GM19452 (cell line): Measurements from ENCODE around the gene BICRA.
"Not testable (repeated sequence)": the region's sequence is repeated elsewhere in the genome, so short reads cannot be mapped to it uniquely, and the experiment has no call there.

ENCODE experiments used
- ATAC-seq: cut with Tn5 transposase; IDR thresholded peaks from one replicate; pipeline ENCODE4 v1.9.1; 2021; ENCODE audit not compliant: unreplicated experiment

BICRA gene

DNA sequence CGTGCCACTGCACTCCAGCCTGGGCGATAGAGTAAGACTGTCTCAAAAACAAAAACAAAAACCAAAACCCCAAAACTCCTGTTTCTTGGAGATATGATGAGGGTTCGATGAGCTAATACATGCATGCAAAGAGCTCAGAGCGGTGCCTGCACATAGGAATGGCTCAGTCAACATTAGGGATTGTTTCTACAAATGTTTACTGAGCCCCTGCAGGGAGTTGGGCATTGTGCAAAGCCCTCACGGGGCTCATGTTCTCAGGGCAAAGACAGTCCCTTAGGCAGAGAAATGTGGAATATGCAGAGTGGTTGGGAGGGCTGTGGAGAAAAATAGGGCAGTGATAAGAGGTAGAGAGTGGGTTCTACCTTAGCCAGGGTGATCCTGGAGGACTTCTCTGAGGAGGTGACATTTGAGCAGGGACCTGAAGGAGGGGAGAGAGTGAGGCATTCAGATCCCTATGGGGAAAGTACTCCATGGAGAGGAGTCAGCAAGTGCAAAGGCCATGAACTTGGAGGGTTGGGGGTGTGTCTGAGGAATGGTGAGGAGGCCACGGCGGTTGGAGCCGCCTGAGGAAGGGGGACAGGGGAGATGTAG, 102.8 kb downstream of the BICRA start:
- no peak for ATAC-seq

- ATAC-seq, result no peak
Observed at GRCh38 chr19:47713046-47714021, 104.4 kb downstream of the BICRA start, which contains the start of gene EHD2. EHD2 (plus strand) TSS chr19:47713422; CDS start chr19:47716613, 3,191 bp downstream.

DNA sequence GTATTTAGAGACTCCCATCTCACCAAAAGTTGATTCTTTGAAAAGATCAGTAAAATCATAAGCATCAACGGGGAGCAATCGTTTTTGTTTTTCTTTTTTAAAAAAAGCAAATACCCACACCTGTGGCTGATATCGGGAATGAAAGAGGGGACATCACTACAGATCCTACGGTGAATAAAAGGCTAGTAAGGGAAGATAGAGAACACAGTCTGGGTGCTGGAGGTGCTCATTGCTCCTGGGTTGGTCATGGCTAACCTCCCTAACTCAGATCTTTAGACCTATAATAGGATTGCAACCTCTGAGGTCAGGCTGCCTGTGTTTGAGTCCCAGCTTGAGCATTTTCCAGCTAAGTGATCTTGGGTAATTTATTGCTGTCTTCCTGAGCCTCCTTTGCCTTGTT, 105.4 kb downstream of the BICRA start:
- ATAC-seq, result no peak

- not testable (repeated sequence) for ATAC-seq
Observed at GRCh38 chr19:47714855-47715254, 105.9 kb downstream of the BICRA start.

DNA sequence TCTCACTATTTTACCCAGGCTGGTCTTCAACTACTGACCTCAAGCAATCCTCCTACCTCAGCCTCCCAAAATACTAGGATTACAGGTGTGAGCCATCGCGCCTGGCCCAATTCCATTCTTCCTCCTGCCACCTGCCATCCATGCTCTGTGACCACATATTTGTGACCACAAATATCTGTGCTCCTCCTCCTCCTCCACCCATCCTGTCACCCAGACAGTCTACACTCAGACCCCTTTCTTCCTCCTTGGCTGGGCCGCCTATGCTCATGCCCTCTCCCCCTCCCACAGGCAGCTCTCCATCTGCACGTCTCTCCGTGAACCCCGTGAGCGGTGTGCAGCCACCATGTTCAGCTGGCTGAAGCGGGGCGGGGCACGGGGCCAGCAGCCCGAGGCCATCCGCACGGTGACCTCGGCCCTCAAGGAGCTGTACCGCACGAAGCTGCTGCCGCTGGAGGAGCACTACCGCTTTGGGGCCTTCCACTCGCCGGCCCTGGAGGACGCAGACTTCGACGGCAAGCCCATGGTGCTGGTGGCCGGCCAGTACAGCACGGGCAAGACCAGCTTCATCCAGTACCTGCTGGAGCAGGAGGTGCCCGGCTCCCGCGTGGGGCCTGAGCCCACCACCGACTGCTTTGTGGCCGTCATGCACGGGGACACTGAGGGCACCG, 107.5 kb downstream of the BICRA start:
- ATAC-seq, result no peak

DNA sequence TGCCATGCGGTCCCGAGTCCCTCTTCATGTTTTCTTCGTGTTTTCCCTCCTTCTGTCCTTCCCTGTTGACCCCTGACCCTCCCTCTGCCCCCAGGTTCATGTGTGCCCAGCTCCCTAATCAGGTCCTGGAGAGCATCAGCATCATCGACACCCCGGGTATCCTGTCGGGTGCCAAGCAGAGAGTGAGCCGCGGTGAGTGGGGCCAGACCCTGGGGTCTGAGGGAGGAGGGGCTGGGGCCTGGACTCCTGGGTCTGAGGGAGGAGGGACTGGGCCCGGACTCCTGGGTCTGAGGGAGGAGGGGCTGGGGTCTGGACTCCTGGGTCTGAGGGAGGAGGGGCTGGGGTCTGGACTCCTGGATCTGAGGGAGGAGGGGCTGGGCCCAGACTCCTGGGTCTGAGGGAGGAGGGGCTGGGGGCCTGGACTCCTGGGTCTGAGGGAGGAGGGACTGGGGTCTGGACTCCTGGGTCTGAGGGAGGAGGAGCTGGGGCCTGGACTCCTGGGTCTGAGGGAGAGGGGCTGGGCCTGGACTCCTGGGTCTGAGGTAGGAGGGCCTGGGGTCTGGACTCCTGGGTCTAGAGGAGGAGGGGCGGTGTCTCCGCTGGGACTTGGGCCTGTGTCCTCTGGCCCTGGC, 109.6 kb downstream of the BICRA start:
- ATAC-seq, result not testable (repeated sequence)

DNA sequence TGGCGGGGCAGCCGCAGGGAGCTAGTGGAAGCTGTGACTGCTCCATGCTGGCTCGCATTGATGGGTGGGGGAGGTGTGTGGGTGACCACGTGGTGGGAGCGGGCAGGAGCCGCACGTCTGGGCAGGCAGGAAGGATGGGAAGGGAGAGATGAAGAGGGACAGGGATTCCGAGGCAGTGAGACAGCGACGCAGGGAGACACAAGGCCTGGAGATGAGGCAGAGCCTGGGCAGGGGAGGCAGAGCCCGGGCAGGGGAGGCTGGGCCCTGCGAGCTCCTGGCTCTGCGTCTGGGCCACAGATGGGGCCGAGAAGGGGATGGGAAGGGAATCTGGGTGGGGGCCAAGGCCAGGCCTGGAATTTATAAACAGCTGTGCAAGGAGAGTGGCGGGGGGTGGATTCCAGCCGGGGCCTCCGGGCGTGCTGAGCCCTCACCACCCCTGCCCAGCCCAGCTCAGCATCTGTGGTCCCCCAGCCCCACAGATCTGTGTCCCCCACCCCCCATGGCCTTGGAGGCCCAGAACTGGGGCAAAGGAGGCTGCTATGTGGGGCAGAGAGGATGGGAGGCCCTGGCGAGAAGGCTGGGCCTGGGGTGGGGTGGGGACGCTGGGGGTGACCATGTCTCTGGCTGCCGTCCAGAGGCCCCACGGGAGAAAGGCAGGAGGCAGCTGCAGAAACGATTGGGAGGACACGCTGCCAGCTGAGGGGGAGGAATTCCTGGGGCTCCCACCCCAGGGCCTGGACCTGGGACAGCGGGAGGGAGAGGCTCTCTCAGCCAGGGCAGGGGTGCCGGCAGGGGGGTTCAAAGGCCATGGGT, 110.3 kb downstream of the BICRA start:
- no peak for ATAC-seq

DNA sequence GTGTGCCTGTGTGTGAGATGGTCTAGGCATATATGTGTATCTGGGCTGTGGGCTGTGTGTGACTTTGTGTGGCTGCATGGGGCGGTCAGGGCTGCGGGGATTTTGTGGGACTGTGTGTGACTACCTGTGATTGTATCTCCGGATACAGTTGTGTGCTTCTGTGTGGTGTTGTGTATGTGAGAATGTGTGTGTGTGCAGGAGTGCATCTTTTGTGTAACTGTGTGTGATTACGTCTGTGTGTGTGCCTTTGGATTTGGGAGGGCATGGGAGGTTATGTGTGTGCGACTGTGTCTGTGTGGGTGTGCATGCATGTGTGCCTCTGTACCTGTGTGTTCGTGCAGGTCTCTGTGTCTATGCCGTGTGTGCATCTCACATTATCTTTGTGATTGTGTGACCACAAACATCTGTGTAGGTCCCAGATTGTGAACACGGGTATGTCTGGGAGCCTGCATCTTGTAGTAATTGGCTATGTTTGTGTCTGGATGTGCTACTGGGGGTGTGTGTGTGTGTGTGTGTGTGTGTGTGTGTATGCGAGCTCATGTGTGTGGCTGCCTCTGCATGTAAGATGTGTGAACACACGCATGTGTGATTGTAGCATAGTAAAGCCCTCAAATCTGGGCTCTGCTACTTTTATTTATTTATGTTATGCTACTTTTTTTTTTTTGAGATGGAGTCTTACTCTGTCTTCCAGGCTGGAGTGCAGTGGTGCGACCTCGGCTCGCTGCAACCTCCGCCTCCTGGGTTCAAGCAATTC, 111.9 kb downstream of the BICRA start:
- no peak for ATAC-seq

DNA sequence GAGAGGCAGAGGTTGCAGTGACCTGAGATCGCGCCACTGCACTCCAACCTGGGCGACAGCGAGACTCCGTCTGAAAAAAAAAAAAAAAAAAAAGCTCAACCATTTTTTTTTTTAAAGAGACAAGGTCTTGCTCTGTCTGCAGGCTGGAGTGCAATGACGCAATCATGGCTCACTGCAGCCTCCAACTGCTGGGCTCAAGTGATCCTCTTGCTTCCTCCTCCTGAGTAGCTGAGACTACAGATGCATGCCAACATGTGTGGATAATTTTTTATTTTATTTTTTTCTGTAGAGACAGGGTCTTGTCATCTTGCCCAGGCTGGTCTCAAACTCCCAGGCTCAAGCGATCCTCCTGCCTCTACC, 114.6 kb downstream of the BICRA start:
- no peak for ATAC-seq

GRCh38 chr19:47725759-47726401, 116.9 kb downstream of the BICRA start:
- no peak for ATAC-seq

DNA sequence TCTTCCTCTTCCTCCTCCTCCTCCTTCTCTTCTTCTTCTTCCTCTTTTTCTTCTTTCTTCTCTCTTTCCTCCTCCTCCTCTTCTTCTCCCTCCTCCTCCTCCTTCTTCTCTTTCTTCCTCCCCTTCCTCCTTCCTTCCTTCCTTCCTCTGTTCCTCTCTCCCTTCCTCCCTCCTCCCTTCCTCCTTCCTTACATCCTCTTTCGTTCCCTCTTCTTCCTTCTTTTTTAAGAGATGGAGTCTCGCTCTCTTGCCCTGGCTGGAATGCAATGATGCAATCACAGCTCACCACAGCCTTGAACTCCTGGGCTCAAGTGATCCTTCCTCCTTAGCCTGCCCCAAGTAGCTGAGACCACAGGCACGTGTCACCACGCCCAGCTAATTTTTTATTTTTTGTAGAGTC, 117.5 kb downstream of the BICRA start:
- ATAC-seq, result no peak

DNA sequence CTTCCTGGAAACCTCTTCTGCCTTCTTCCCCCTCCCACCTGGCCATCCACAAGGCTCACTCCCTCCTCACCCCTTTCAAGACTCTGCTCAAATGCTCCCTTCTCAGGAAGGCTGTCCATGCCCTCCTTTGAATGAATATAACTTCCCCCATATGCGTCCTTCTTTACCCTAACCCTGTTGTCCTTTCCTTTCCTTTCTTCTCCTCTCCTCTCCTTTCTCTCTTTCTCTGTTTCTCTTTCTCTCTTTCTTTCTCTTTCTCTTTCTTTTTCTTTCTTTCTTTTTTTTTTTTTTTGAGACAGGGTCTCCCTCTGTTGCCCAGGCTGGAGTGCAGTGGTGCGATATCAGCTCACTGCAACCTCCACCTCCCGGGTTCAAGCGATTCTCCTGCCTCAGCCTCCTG, 119.4 kb downstream of the BICRA start:
- ATAC-seq, result not testable (repeated sequence)

DNA sequence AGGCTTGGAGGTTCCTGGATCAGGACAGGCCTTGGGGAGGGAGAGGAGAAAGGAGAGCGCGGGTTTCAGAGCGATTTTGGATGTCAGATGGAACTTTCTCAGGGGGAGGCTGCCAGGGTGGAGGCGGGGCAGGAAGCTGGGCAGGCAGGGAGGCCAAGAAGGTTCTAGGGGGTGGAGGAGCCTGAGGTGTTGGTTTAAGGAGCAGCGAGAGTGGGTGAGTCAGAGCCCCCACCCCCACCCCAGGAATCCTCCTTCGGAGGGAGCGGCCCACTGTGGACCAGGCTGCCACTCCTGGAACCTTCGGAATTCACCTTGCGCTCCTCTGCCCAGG, 120.5 kb downstream of the BICRA start:
- no peak for ATAC-seq

DNA sequence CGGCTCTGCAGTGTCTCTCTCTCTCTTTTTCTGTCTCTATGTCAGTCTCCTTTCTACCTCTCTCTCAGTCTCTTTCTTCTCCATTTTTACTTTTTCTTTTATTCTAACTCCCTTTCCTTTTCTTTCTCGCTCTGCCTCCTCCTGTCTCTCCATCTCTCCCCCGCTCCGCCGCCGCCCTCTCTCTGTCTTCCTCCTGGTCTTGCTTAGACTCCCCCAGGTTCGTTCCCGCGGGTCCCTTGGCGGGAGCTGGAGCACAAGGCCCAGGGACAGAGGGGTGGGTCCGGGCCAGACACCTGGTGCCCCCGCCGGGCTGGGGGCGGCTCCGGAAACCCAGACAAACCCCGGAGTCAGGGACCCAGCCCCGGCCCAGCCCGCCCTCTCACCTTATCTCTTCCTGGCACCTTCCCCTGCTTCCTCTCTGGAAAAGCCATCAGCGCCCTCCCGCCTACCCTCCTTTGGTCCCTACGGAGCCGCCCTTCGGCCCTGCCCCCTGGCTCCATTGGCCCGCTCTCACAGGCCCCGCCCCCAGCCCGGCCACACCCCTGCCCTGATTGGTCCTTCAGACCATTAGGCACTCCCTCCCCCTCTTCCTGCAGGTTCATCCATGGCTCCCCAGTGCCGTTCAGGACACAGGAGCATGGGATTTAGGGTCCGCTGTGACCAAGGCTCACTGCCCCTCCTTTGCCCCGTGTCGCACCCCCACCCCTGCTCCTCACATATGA, 121.0 kb downstream of the BICRA start:
- no peak for ATAC-seq

- ATAC-seq, result no peak
Observed at GRCh38 chr19:47730521-47730889, 121.6 kb downstream of the BICRA start.

GRCh38 chr19:47730910-47731309, 122.0 kb downstream of the BICRA start:
- no peak for ATAC-seq

DNA sequence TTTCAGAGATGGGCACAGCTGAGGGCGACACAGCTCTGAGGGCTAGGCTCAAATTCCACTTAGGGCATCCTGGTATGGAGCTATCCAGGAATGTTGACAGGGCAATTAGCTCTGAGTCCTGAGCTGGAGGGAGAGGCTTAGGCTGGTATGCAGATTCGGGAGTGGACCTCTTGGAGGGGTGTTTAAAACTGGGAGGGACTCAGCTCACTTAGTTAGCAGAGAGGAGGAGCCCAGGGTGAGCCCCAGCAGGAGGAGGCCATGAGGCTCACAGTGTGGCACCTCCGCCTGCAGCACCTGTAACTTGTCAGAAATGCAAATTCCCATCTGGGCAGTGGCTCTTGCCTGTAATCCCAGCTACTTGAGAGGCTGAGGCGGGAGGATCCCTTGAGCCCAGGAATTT, 126.2 kb downstream of the BICRA start:
- no peak for ATAC-seq

DNA sequence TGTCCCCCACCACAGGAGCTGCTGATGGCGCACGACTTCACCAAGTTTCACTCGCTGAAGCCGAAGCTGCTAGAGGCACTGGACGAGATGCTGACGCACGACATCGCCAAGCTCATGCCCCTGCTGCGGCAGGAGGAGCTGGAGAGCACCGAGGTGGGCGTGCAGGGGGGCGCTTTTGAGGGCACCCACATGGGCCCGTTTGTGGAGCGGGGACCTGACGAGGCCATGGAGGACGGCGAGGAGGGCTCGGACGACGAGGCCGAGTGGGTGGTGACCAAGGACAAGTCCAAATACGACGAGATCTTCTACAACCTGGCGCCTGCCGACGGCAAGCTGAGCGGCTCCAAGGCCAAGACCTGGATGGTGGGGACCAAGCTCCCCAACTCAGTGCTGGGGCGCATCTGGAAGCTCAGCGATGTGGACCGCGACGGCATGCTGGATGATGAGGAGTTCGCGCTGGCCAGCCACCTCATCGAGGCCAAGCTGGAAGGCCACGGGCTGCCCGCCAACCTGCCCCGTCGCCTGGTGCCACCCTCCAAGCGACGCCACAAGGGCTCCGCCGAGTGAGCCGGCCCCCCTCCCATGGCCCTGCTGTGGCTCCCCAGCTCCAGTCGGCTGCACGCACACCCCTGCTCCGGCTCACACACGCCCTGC, 132.1 kb downstream of the BICRA start:
- no peak for ATAC-seq
